Measurements from ENCODE around the gene VHLL. TPM values are rescaled to one million over a fixed set of nuclear protein-coding genes. Genes with fewer than 3 reads are reported as not detected.
"Not testable (repeated sequence)": the region's sequence is repeated elsewhere in the genome, so short reads cannot be mapped to it uniquely, and the experiment has no call there.

The VHLL gene
- total RNA-seq, result not detected in 2 replicates
- not detected for polyA plus RNA-seq (2012)

DNA sequence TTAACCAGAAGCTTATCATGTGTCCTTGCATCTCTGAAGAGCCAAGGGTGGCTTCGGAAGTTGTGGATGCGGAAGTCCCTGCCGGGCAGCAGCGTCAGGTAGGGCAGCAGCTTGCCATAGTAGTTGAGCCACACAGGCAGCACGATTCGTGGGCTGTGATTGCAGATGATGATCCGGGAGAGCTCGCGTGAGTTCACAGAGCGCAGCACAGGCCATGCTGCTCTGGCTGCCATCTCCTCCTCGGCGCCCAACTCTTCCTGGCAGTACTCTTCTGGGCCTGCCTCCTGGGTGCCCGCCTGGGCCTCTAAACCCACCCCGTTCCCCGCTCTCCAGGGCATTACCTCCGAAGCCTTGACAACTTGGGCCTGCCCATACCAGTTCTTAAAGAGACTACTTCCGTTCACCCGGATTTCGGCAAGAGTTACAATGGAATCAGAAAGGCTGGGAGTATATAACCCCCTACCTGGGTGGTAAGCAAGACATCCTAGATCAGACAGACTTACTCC is at the start of gene VHLL:
Gene VHLL, minus strand, starts transcription at position 456 of the 506 bp plus-strand sequence. Its CDS starts 118 bp downstream, at position 338.
- DNase-seq (ENCODE audit: low read depth), result no peak

DNA sequence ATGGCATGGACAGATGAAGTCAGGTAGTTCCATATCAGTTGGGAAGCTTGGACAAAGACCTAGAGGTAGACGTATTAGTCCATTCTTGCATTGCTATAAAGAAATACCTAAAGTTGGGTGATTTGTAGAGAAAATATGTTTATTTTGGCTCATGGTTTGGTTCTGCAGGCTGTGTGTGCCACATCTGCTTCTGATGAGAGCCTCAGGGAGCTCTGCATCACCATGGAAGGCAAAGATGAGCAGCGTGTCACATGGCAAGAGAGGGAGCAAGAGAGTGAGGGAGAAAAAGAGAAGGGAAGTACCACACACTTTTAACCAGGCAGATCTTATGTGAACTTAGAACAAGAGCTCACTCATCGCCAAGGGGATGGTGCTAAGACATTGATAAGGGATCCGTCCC is 48.2 kb upstream of the VHLL start:
- no peak for DNase-seq (ENCODE audit: low read depth)

DNA sequence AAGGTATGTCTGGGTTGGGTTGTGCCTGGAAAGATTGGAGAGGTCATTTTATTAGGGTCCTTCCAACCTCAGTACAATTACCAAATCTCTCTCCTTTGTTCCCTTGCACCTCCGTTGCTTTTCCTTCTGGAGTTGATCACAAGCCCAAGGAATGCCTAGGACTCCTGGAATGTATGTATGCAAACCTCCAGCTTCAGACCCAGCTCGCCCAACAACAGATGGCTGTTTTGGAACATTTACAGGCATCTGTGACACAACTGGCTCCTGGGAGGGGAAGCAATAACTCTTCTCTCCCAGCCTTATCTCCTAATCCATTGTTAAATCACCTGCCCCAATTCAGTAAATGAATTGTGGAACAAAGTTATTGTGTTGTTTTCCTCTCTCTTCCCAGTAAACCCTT is 47.5 kb upstream of the VHLL start:
- peak; percentile 77 for DNase-seq (ENCODE audit: low read depth)

DNA sequence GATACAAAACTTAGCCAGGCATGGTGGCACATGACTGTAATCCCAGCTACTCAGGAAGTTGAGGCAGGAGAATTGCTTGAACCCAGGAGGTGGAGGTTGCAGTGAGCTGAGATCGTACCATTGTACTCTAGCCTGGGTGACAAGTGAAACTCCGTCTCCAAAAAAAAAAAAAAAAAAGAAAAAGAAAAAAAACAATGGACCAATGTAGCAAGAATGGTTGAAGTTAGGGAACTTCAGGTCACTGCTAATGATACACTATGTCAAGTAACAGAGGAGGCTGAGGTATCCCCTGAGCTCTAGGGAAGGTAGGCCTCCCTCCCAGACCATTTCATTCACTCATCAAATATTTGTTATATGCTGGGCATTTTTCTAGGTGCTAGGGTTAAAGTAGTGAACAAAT is 46.9 kb upstream of the VHLL start:
- not testable (repeated sequence) for DNase-seq (ENCODE audit: low read depth)

DNA sequence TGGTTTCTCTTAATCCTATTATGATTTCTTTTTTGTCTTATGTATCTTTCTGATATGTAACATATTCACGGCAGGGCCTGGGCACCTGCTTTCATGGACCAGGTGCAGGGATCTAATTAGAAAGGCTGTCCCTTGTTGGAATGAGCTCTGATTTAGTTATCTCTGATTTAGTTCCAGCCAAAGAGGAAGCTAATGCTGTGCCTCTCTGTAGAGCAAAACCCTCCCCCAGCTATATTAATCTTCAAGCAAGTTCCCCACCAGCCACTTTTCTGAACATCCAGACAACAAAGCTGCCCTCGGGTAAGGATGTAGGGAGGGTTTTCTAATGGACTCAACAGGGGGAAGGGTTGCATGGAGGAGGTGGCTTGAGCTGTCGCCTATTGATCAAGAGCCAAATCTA is 45.3 kb upstream of the VHLL start:
- DNase-seq (ENCODE audit: low read depth), result peak; percentile 6

DNA sequence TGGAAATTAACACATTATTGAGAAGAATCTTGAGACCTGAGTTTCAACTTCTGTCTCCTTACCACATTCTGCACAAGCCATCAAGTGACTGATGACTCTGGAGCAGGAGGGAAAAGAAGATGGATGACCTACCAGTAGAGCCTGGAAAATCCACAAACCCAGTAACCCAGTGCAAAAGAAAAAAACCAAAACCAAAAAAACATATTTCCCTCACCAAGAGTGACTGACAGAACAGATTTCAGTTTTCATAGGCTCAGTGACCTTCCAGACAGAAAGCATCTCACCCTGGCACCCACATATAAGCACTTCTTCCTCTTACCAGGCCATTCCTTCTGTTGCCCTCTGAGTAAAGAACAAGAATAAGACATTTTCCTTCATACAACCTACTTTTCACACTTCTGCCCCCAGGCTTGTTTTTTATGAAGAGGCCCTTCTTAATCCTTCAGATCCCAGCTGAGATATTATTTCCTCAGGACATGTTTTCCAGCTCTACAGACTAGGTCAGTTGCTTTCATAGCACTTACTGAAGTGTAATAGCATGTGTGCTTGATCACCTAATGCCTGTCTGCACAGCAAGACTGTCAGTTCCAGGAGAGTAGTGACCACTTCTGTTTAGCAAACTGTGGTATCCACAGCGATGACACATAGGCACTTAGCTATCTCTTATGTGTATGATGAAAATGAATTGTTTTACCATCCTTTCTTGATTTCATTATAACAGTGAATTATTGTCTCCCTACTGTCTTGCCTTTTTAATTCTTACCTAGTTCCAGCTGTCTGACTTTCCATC is 43.3 kb upstream of the VHLL start:
- DNase-seq (ENCODE audit: low read depth), result peak; percentile 10

DNA sequence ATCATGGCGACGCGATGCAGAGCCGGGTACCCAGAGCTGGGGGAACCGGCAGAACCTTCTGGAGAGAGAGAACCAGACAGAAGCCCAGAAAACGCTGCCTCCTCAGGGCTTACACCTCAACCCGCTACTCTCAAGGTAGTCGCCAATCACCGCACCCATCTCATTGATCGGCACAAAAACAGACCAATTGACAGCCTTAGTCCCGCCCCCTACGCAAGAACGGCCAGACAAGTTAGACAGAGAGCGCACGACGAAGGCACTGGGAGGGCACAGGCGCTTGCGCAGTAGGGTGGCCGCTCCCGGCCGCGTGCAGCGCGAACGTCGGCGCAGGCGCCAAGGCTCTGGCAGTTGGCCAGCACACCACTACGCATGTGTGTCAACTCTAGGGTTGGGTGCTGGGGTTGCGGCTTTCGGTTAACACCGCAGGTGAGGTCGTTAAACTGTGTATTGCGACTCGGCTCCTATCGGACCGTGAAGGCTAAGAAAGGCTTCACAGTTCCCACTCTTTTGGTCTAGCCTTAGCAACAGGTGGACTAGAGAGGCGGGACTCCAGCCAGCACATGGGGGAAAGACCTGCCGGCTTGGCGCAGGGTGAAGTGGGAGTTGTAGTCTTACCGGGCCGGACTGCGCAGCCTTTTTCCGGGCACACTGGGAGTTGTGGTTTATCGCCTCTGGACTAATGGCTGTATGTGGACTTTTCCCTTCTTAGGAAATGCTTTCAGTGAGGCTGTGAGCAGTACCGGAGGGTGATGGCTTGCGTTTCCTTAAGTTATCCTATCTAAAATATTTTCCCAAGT is 39.3 kb upstream of the VHLL start, which contains the start of the genes CCT3 and TSACC:
Gene CCT3, minus strand, starts transcription at position 113 of the 797 bp plus-strand sequence. Its CDS starts 108 bp downstream, at position 5.
Gene TSACC, plus strand, starts transcription at position 347 of the 797 bp plus-strand sequence. CDS start 1,232 bp downstream, outside the sequence.
- DNase-seq (ENCODE audit: low read depth), result peak; percentile 100

DNA sequence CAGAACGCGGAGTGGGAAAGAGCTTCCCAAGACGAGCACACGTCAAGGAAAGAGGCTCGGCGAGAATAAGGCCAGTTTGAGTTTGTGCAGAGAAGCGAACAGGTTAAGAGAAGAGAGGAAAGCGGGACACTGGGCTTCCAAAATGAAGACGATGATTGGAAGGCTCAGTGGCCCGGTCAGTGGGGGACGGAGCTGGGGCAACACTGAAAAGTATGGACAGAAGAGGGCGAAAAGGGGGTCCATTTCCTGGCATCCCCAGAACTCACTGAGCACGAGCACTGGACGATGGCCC is 38.7 kb upstream of the VHLL start:
- DNase-seq (ENCODE audit: low read depth), result no peak

DNA sequence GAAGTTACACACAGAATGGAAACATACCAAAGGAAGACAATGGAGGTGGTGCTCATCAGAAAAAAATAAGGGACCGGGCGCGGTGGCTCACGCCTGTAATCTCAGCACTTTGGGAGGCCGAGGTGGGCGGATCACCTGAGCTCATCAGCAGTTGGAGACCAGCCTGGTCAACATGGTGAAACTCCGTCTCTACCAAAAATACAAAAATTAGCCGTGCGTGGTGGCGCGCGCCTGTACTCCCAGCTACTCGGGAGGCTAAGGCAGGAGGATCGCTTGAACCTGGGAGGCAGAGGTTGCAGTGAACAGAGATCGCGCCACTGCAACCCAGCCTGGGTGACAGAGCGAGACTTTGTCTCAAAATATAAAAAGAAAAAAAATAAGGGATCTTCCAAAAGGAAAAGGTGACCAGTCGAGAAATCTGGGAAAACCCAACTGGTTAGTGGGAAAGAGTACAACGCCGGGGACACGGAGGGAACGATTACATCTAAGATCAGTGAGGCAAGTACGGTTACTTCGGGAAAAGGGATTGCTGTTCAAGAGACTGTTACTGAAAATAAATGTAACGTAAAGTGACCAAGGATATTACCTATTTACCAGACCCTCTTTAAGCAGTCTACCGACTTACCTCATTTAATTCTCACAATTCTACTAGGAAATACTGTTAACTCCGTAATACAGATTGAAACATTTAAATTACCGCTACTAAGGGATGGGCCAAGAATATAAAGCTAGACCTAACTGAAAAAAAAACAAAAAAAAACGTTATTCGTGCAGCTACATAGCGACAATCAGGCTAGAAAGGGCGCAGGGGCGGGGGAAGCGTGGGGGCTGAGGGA is 38.2 kb upstream of the VHLL start:
- DNase-seq (ENCODE audit: low read depth), result no peak

DNA sequence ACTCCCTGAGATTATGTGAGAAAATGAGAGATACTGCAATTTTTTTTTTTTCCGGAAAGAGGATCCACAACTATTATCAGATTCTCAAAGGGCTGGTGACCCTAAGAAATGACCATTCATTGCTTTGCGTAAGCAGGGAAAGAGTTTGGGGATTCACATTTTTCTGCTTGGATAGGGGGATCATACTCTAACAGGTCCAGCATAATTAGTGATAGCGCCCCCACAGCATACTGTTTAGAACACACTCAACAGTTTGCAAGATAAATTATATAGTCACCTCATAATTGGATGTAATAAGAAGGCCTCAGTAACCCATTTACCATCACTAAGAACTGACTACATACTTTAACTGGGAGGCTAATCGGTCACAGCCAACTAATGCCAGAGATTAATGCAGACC is 37.1 kb upstream of the VHLL start:
- no peak for DNase-seq (ENCODE audit: low read depth)

DNA sequence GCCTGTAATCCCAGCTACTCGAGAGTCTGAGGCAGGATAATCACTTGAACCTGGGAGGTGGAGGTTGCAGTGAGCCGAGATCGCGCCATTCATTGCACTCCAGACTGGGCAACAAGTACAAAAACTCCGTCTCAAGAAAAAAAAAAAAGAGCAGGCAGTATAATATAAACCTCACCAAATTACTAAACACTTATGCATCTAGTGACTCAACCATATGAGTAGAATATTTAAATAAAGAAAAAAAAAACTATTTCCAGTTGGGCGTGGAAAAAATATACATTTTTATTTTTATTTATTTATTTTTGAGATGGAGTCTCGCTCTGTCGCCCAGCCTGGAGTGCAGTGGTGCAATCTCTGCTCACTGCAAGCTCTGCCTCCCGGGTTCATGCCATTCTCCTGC is 24.1 kb upstream of the VHLL start:
- not testable (repeated sequence) for DNase-seq (ENCODE audit: low read depth)

DNA sequence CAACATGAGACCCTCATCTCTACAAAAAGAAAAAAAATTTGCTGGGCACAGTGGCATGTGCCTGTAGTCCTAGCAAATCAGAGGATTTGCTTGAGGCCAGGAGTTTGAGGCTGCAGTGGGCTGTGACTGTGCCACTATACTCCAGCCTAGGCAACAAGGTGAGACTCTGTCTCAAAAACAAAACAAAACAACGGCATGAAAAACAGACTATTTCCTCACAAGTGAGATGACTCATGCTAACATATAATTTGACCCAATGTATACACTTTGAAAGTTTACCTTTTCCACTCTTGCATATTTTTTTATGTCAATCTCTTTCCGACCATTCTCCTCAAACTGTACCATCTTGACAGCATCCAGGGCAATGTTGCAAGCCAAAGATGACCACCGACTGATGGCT is 21.5 kb upstream of the VHLL start:
- DNase-seq (ENCODE audit: low read depth), result no peak

DNA sequence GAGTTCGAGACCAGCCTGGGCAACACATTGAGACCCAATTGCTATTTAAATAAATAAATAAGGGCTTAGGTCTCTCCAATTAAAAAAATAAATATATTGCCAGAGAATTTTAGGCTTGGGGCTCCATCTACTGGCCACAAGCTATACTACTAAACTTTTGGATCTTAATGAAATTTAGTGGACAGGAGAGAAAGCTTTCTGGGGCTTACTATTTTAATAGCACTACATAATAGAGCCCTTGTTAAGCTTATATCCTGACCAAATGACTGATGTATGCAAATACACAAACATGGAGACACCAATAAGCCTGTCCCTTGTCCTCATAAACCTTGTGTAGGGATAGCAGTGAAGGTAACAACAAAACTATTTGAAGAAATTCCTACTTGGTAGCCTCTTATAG is 20.6 kb upstream of the VHLL start:
- DNase-seq (ENCODE audit: low read depth), result peak; percentile 45

DNA sequence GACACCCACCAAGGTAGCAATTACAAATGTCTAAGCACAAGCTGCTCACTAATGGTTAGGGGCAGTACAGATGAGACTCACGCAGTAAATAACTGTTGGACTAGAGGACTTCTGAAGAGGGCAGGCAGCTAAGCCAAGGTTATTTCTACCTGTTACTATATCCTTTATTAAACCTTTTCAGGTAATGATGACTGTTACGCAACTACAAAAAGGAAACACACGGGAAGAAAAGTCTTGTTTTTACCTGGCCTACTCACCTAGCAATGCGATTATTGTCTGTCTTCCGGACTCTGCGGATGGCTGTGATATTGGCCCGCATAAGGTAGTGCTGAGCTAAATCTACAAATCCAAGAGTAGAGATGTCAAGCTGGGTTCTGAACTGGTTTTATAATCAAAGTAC is 17.8 kb upstream of the VHLL start:
- DNase-seq (ENCODE audit: low read depth), result no peak

DNA sequence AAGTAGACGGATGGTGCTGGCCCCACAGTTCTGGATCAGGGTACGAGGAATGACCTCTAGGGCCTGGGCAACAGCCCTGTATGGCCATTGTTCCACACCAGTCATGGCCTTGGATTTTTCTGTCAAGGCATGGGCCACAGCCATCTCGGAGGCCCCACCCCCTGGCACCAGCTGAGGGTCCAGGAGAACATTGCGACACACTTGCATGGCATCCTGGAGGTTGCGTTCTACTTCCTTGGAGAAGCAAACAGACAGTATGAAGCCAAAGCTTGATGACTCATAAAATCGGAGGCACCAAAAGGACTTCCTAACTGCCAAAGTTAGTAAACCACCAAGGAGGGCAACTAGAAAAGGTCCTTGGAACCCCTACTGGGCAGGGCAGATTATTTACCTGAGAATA is 11.9 kb upstream of the VHLL start:
- DNase-seq (ENCODE audit: low read depth), result peak; percentile 17

DNA sequence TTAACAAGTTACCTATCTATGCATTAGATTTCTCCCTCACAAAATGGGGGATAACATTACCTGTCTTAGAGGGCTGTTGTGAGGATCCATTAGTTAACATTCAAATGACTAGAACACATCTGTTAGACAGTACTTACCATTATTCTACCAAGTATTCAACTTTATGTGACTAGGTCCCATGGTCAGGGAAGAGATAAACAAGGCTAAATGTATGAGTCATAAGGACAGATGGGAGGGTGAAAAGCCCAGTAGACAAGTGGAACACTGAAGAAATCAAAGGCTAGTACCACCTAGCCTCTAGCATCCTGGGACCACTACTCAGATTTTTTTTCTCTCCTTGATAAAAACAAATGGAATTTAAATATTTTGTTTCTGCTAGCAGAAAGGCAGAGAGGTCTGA is 9.0 kb upstream of the VHLL start:
- no peak for DNase-seq (ENCODE audit: low read depth)

DNA sequence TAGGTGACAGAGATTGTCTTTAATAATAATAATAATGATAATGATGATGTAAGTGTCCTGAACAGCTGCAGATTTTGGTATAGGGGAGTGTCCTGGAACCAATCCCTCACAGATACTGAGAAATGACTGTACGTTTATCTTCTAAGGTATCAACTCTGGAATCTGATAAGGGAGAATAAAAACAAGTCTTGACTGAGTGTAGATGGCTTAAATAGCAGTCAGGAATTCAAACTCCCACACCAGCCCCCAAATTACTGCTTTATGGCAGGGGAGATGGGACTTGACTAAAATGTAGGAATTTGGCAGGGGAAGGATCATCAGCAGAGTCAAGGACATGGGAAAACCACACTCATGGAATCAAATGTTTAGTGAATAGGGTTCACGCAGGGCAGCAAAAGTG is 6.1 kb upstream of the VHLL start:
- no peak for DNase-seq (ENCODE audit: low read depth)

DNA sequence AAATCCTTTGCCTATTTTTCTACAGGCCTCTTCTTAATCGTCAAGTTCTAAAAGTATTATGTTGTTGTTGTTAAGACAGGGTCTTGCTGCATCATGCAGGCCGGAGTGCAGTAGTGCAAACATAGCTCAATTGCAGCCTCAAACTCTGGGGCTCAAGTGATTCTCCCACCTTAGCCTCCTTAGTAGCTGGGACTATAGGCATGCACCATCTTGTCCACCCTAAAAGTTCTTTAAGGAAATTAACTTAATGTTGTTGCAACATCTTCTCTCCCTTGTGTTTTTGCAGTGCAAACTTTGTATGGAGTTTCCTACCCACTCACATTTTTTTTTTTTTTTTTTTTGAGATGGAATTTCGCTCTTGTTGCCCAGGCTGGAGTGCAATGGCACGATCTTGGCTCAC is 4.1 kb upstream of the VHLL start:
- no peak for DNase-seq (ENCODE audit: low read depth)

DNA sequence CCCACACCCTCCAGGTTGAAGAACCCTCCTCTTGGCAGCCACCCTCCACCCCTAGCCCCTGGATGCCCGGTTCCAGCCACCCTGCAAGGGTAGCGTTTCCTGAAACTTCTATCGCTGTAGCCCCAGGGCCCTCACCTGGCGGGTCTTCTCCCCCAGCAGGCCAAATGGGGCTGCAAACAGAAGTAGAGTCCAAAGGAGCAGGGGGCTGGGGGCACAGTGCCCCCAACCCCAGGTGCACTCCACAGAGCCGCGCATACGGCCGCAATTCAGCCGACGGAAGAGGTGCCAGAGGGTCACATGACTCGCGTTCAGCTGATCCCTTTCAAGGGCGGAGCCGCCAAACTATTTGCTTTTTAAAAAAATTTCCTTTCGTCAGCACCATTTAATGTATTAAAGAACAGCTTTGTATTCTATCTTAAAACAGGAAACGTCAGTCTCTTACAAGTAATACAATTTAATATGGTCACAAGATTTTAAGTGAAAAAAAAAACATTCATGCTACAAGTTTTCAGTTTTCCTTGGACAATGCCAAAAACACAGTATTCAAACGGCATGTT is 3.6 kb downstream of the VHLL start, which contains the start of gene GLMP:
Gene GLMP, minus strand, starts transcription at position 289 of the 557 bp plus-strand sequence. Its CDS starts 34 bp downstream, at position 255.
- peak; percentile 49 for DNase-seq (ENCODE audit: low read depth)

DNA sequence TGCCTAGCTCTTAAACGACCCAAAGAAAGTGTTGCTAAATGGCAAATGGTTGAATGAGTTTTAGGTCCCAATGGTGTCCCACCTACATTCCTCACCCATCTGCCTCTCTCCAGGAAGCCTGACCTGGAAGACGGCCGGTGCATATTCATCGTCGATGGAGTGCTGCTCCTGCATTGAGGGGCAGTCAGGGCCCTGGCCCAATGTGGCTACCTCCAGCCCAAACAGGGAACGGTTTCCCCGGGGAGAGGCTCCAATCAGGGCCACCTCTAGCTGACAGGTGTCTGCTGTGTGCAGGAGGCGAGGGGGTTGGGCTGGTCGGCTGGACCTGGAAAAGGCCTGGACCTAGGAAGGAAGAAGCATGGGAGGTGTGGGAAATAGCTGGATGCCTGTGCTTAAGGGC is 5.2 kb downstream of the VHLL start:
- DNase-seq (ENCODE audit: low read depth), result no peak

DNA sequence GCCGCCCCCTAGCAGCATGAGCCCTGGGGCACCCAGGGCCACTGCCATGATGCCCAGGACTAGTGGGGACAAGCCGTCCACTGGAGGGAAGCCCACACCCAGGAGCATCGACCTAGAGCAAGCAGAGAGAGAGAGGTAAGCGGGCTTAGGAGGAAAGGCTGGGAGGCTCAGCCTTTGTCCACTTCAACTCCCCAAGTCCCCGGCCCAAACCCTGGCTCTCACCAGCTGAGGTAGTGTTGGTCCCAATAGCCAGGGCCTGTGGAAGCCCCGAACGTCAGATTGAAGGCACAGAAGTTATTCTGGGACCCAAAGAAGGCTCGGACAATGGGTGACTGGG is 6.0 kb downstream of the VHLL start:
- DNase-seq (ENCODE audit: low read depth), result no peak
